Keratinocyte (primary cell): ENCODE measurements around the gene C5orf52. TPM values are rescaled to one million over a fixed set of nuclear protein-coding genes. Genes with fewer than 3 reads are reported as not detected.

ENCODE experiments used
- DNase-seq: peaks from one replicate; pipeline ENCODE4 v3.0.0-alpha.2; 2011; ENCODE audit warnings: low read depth, missing footprints, low spot score
- FAIRE-seq: peaks from 2 replicates; lab custom pipeline; 2011; peaks lifted over from hg19 to GRCh38; lab: Jason Lieb, UNC
- H2AFZ ChIP-seq: 2 replicates; pipeline ENCODE4 v1.6.0; 2012; ENCODE audit warnings: low read length, control low read depth, inconsistent platforms; ENCODE audit not compliant: control insufficient read depth
- H3K27ac ChIP-seq: 2 replicates; pipeline ENCODE4 v1.5.1; 2011; ENCODE audit warnings: low read length; ENCODE audit not compliant: control insufficient read depth, insufficient read depth
- H3K27me3 ChIP-seq: 3 replicates; pipeline ENCODE4 v1.6.0; 2011; ENCODE audit warnings: low read length; ENCODE audit not compliant: control insufficient read depth, insufficient read depth; ENCODE audit errors: extremely low read depth
- H3K36me3 ChIP-seq, 2 experiments: 2 replicates in 1 of 2; 3 replicates in 1 of 2; pipeline ENCODE4 v1.5.1; 2011; ENCODE audit warnings: low read length in 2 of 2, mild to moderate bottlenecking in 1 of 2; ENCODE audit not compliant: control insufficient read depth in 2 of 2, insufficient read depth in 2 of 2; ENCODE audit errors: extremely low read depth in 1 of 2
- H3K4me1 ChIP-seq: 3 replicates; pipeline ENCODE4 v1.5.1; 2011; ENCODE audit warnings: low read length; ENCODE audit not compliant: control insufficient read depth, insufficient read depth; ENCODE audit errors: extremely low read depth
- H3K4me2 ChIP-seq: 3 replicates; pipeline ENCODE4 v1.6.0; 2011; ENCODE audit warnings: low read depth, low read length; ENCODE audit not compliant: control insufficient read depth, insufficient read depth; ENCODE audit errors: extremely low read depth
- H3K4me3 ChIP-seq, 3 experiments: fragments of 200-600 bp in 1 of 3; sonication (generic) in 1 of 3; 2 replicates in 2 of 3; 3 replicates in 1 of 3; pipeline ENCODE4 v1.5.1; 2011 to 2016; ENCODE audit warnings: low read length in 3 of 3, mild to moderate bottlenecking in 3 of 3, control low read depth in 2 of 3, inconsistent platforms in 1 of 3, low read depth in 1 of 3, mixed read lengths in 1 of 3, mixed run types in 1 of 3, moderate library complexity in 1 of 3; ENCODE audit not compliant: control insufficient read depth in 2 of 3, insufficient read depth in 2 of 3; ENCODE audit errors: extremely low read depth in 1 of 3
- H3K79me2 ChIP-seq: 2 replicates; pipeline ENCODE4 v1.6.0; 2012; ENCODE audit warnings: low read length; ENCODE audit not compliant: control insufficient read depth, insufficient read depth
- H3K9ac ChIP-seq: 3 replicates; pipeline ENCODE4 v1.6.0; 2011; ENCODE audit warnings: low read length; ENCODE audit not compliant: control insufficient read depth, insufficient read depth; ENCODE audit errors: extremely low read depth
- H3K9me1 ChIP-seq: 3 replicates; pipeline ENCODE4 v1.6.0; 2011; ENCODE audit warnings: low read length; ENCODE audit not compliant: control insufficient read depth, insufficient read depth; ENCODE audit errors: extremely low read depth
- H3K9me3 ChIP-seq: 2 replicates; pipeline ENCODE4 v1.5.1; 2012; ENCODE audit warnings: low read depth, low read length; ENCODE audit not compliant: control insufficient read depth
- H4K20me1 ChIP-seq: 3 replicates; pipeline ENCODE4 v1.6.0; 2011; ENCODE audit warnings: low read length; ENCODE audit not compliant: control insufficient read depth, insufficient read depth; ENCODE audit errors: extremely low read depth
- EZH2 ChIP-seq: IDR thresholded peaks from one replicate; pipeline ENCODE4 v1.6.1; 2012; ENCODE audit warnings: inconsistent platforms, mild to moderate bottlenecking, low read length, moderate library complexity
- dilution Hi-C: fragments of 300-500 bp; cut with MboI; formaldehyde crosslinking; loops from one replicate; pipeline ENCODE4 v1.7.0; 2020; ENCODE audit warnings: low sequenced_read_pairs; ENCODE audit not compliant: extremely low pct_ligation_motif_present
- polyA plus RNA-seq, 5 experiments: library from polyadenylated mRNA; depleted of rRNA in 3 of 5; stranded (reverse) in 3 of 5; stranded (forward) in 1 of 5; unstranded in 1 of 5; fragments of >200 nt; gene quantifications; 1 replicate in 1 of 5; 2 replicates in 3 of 5; 3 replicates in 1 of 5; pipeline versions ENCODE4 v1.2.1 to v1.2.3, GENCODE V29; 2011 to 2012; ENCODE audit warnings: missing spikeins in 2 of 5, low read depth in 1 of 5, low replicate concordance in 1 of 5
- TF ChIP-seq, protein P1 (sequence below), 3 experiments: IDR thresholded peaks in 1 of 3; conservative IDR thresholded peaks in 1 of 3; optimal IDR thresholded peaks in 1 of 3; 2 replicates in 2 of 3; 3 replicates in 1 of 3; pipeline versions ENCODE3 to v1.5.1; 2011; ENCODE audit warnings: low read length in 3 of 3, mild to moderate bottlenecking in 3 of 3, moderate library complexity in 2 of 3, control low read depth in 1 of 3, inconsistent platforms in 1 of 3; ENCODE audit not compliant: insufficient read depth in 2 of 3; ENCODE audit errors: extremely low read depth in 1 of 3

C5orf52 gene
- polyA plus RNA-seq, 1 donor (not counting 4 experiments of a cell fraction or from before 2014, with no cell fraction given): not detected

DNA sequence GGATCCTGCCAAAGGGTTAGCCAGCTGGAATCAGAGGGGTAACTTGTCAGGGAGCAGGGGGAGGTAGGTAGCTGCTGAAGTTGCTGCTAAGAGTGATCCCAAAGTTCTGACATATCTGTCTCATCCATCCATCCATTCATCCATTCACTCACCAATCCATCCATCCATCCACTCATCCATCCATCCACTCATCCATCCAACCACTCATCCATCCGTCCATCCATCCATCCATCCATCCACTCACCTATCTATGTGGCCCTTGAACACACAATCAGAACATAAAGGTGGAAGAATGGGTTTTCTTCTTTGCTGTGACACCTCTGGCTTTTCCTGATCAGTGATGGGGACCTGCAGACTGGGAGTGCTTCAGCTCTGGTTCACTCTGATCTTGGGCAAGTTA is 3.0 kb upstream of the C5orf52 start:
- H3K36me3 ChIP-seq: no peaks in the 10 kb centered on the region
- peaks cover 16% of the 10 kb centered on the region for H3K27me3 ChIP-seq
- no peak for FAIRE-seq
- no peaks in the 10 kb centered on the region for H3K79me2 ChIP-seq
- no peak overlapping the region for H3K9ac ChIP-seq
- no peak for DNase-seq
- no peaks in the 10 kb centered on the region for H4K20me1 ChIP-seq
- H3K4me3 ChIP-seq: no peak overlapping the region
- TF ChIP-seq EZH2: no peak
- TF ChIP-seq, protein P1, sequence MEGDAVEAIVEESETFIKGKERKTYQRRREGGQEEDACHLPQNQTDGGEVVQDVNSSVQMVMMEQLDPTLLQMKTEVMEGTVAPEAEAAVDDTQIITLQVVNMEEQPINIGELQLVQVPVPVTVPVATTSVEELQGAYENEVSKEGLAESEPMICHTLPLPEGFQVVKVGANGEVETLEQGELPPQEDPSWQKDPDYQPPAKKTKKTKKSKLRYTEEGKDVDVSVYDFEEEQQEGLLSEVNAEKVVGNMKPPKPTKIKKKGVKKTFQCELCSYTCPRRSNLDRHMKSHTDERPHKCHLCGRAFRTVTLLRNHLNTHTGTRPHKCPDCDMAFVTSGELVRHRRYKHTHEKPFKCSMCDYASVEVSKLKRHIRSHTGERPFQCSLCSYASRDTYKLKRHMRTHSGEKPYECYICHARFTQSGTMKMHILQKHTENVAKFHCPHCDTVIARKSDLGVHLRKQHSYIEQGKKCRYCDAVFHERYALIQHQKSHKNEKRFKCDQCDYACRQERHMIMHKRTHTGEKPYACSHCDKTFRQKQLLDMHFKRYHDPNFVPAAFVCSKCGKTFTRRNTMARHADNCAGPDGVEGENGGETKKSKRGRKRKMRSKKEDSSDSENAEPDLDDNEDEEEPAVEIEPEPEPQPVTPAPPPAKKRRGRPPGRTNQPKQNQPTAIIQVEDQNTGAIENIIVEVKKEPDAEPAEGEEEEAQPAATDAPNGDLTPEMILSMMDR (optimal IDR thresholded peaks at IDR 0.05 in 1 of 3, IDR thresholded peaks at IDR 0.05 in 1 of 3, conservative IDR thresholded peaks at IDR 0.05 in 1 of 3; ENCODE audit: extremely low read depth in 1 of 3, insufficient read depth in 2 of 3, low read length in 3 of 3): no peak
- no peak overlapping the region for H2AFZ ChIP-seq
- no peak overlapping the region for H3K4me2 ChIP-seq
- peaks cover 5% of the 10 kb centered on the region for H3K4me1 ChIP-seq
- H3K9me3 ChIP-seq: no peaks in the 10 kb centered on the region
- H3K9me1 ChIP-seq: no peaks in the 10 kb centered on the region
- H3K27ac ChIP-seq: no peak overlapping the region
- dilution Hi-C loops: no loop called here

DNA sequence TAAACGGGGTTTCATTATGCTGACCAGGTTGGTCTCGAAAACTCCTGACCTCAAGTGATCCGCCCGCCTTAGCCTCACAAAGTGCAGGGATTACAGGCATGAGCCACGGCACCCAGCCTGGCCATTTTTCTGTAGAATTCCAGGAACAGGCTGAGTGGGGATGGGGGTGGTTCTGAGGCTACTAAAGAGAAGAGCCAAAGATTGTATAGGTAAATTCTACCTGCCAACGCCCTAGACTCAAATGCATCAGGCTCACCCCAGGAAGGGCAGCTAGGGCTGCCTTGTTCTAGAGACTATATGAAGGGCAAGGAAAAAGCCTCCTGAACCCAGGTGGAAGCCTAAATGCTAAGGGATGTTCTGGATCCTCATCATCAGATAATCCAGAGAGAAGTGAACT is 1.6 kb upstream of the C5orf52 start:
- Histone ChIP-seq H3K27me3 (peaks cover 16% of the 10 kb centered on the region), H3K79me2 (no peaks in the 10 kb centered on the region), H3K9ac (no peak overlapping the region), H3K9me3 (no peaks in the 10 kb centered on the region), H3K4me2 (no peak overlapping the region), H3K27ac (no peak overlapping the region), H3K9me1 (no peaks in the 10 kb centered on the region), H3K4me1 (peaks cover 5% of the 10 kb centered on the region), H3K4me3 (no peak overlapping the region), H3K36me3 (no peaks in the 10 kb centered on the region), H2AFZ (no peak overlapping the region), H4K20me1 (no peaks in the 10 kb centered on the region)
- dilution Hi-C loops: no loop called here
- no peak for DNase-seq
- no peak for FAIRE-seq
- no peak for TF ChIP-seq EZH2
- TF ChIP-seq, protein P1 (optimal IDR thresholded peaks at IDR 0.05 in 1 of 3, IDR thresholded peaks at IDR 0.05 in 1 of 3, conservative IDR thresholded peaks at IDR 0.05 in 1 of 3; ENCODE audit: extremely low read depth in 1 of 3, insufficient read depth in 2 of 3, low read length in 3 of 3): no peak
